Measurements from ENCODE around the gene LMNTD2.

LMNTD2 gene

DNA sequence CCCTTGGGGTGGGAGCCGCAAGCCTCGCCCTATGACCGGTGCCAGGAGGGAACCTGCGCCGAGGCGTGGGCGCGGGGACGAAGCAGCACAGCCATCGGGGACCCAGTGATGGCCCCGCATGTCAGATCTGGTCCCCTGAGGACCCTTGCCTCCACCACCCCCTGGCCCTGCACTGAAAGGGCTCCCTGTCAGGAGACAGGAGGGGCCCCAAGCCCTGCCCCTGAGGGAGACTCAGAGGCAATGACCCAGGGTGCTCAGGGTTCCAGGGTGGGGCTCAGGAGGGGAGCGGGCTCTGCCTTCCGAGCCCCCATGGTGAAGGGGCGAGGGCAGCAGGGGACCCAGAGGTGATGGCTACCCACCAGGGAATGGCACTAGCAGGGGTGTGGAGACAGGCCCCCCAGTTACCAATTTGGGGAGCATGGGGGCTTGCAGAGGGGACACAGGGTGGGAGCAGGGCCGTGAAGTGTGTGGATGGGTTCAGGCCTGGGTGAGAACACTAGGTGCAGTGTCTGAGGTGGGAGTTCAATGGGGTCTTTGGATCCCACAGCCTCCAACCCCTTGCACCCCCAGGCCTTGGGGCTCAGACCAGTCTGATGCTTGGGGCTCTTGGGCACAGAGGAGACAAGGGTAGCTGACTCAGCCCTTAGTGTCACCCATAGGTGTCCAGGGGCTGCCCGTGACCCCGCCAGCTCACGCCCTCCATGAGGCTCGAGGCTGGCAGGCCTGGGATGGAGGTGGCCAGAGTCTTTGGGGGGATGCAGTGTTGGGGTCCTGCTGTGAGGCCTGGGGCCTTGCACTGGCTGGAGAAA, 22.7 kb downstream of the LMNTD2 start:
- H3K36me3 ChIP-seq = peaks cover 7 to 8% (median 8%) of the 10 kb centered on the region in 3 donors
- TF ChIP-seq, protein P1, sequence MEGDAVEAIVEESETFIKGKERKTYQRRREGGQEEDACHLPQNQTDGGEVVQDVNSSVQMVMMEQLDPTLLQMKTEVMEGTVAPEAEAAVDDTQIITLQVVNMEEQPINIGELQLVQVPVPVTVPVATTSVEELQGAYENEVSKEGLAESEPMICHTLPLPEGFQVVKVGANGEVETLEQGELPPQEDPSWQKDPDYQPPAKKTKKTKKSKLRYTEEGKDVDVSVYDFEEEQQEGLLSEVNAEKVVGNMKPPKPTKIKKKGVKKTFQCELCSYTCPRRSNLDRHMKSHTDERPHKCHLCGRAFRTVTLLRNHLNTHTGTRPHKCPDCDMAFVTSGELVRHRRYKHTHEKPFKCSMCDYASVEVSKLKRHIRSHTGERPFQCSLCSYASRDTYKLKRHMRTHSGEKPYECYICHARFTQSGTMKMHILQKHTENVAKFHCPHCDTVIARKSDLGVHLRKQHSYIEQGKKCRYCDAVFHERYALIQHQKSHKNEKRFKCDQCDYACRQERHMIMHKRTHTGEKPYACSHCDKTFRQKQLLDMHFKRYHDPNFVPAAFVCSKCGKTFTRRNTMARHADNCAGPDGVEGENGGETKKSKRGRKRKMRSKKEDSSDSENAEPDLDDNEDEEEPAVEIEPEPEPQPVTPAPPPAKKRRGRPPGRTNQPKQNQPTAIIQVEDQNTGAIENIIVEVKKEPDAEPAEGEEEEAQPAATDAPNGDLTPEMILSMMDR (IDR thresholded peaks at IDR 0.05) = no peak
- peaks cover 3 to 44% (median 34%) of the 10 kb centered on the region in 4 donors for H3K4me1 ChIP-seq
- no peaks in the 10 kb centered on the region for H3K9me3 ChIP-seq
- DNase-seq = no peak
- peak overlapping the region; percentile 81 to 98 for H3K4me3 ChIP-seq
- intact Hi-C loops (cut with DNase I; ENCODE audit: low total_unique reads) = loop anchor here (10.0 kb wide), 1 partner anchor 233 kb away; the partner anchor contains the start of gene IFITM2
- peaks cover 0 to 11% of the 10 kb centered on the region in 2 donors for H3K27me3 ChIP-seq
- H3K27ac ChIP-seq = no peak overlapping the region

DNA sequence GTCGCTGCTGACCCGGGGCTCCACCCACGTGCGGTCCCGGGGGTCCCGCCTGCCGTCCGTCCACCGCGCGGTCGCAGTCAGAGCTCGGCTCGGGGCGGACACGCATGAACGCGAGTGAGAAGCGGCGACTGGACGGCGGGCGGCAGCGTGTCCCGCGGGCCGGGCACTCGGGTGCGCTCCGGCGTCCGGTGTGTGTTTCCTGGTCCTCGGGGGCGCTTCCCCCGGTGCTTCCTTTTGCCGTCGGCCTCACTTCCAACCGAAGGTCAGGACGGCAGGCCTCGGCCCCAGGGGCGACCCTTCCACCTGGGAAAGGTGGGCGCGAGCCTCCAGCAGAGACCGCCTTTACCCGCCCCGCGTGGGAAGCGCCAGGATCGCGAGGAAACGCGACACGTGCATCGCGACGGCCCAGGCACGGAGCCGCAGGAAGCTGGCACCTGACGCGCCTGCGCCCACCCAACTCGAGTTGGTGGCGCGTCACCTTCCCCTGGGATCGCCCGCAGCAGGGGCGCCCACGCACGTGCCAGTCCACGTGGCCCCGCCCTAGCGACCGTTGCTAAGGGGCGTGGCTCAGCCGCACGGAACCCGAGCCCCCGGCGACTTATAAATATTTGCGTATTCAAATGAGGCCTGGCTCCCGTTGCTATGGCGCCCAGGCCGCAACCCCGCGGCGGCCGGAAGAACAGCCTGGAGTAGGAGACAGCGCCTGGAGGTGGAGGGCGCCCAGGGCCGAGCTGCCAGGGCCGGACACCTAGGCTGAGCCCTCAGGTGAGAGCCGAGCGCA, 23.5 kb downstream of the LMNTD2 start, which contains the start of gene LRRC56:
Gene LRRC56 (plus strand): TSS at position 687 of the 781 bp plus-strand sequence. CDS start 3,158 bp downstream, outside the sequence.
- Histone ChIP-seq H3K27ac (peak within 1 kb of the TSS; percentile 17 to 72), H3K4me3 (peak within 1 kb of the TSS; percentile 81 to 98), H3K27me3 (peaks cover 0 to 11% of the 10 kb centered on the region in 2 donors), H3K36me3 (peaks cover 15 to 16% (median 16%) of the 10 kb centered on the region in 3 donors), H3K4me1 (peaks cover 3 to 44% (median 34%) of the 10 kb centered on the region in 4 donors), H3K9me3 (no peaks in the 10 kb centered on the region)
- peak; percentile 65 to 83 for DNase-seq
- intact Hi-C loops (cut with DNase I; ENCODE audit: low total_unique reads) = loop anchor here (10.0 kb wide), 1 partner anchor 232 kb away; the partner anchor contains the start of gene IFITM2
- TF ChIP-seq, protein P1 (IDR thresholded peaks at IDR 0.05) = no peak

DNA sequence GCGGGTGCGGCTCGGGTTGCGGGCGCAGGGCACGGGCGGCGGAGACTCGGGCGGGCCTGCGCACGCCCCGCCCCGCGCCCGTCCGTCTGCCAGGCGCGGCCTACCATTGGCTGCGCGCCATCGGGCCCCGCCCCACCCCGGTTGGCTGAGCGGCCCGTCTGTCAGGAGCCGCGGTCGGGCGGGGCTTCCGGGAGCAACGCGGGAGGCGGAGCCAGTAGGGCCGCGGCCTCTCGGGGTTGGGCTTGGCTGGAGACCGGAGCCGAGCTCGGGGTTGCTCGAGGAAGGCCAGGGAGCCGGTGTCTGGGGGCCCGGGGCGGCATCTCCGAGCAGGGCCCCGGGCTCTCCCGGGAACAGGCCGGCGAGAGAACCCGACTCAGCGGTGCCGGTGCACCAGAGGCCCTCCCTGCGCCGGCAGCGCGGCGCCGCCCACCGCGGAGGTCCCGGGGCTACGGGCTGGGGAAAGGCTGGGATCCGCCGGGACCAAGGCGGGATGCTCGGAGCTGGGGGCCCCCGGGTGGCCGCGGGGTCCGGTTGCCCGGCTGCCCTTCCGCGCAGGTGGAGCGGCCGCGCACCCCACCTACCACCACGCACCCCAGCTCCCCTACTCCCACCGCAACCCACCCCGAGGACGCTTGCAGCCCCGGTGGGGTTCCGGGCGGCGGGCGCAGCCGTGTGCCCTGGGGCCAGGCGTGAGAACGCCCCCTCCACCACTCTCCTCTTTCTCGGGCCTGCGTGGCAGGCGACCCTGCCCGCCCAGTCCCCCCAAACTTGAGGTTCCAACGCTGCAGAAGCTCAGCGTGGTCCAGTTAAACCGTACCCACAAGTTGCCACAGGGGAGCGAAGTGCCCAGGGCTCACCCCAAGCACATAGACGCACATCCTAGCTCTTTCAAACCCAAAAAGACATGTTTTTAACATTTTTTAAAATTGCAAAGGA, 24.8 kb downstream of the LMNTD2 start, which contains the start of gene HRAS:
Gene HRAS (minus strand): TSS at position 58 of the 936 bp plus-strand sequence.
- intact Hi-C loops (cut with DNase I; ENCODE audit: low total_unique reads) = loop anchor here (10.0 kb wide), 1 partner anchor 231 kb away; the partner anchor contains the start of gene IFITM2
- peak; percentile 91 to 97 for DNase-seq
- H3K4me3 ChIP-seq = peak within 1 kb of the TSS; percentile 81 to 98
- H3K4me1 ChIP-seq = peaks cover 3 to 44% (median 34%) of the 10 kb centered on the region in 4 donors
- peak within 1 kb of the TSS; percentile 76 to 78 for H3K27ac ChIP-seq
- TF ChIP-seq, protein P1 (IDR thresholded peaks at IDR 0.05) = no peak
- H3K9me3 ChIP-seq = no peaks in the 10 kb centered on the region
- H3K27me3 ChIP-seq = peaks cover 0 to 11% of the 10 kb centered on the region in 2 donors
- peaks cover 22 to 29% (median 24%) of the 10 kb centered on the region in 3 donors for H3K36me3 ChIP-seq

DNA sequence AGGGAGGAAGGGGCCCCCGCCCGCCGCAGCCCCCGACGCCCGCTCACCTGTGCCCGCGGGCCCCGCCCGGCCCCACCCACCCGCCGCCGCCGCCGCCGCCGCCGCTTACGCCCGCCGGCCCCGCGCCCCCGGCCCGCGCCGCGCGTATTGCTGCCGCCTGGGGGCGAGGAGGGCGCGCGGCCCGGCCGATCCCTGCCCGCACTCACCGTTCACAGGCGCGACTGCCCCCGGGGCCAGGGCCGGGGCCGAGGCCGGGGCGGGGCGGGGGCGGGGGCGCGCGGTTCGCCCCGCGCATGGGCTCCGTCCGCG, 25.4 kb downstream of the LMNTD2 start:
- DNase-seq = no peak
- H3K4me1 ChIP-seq = peaks cover 3 to 44% (median 34%) of the 10 kb centered on the region in 4 donors
- peaks cover 0 to 11% of the 10 kb centered on the region in 2 donors for H3K27me3 ChIP-seq
- H3K9me3 ChIP-seq = no peaks in the 10 kb centered on the region
- H3K27ac ChIP-seq = peak overlapping the region; percentile 76 to 78
- TF ChIP-seq, protein P1 (IDR thresholded peaks at IDR 0.05) = no peak
- intact Hi-C loops (cut with DNase I; ENCODE audit: low total_unique reads) = loop anchor here (10.0 kb wide), 1 partner anchor 230 kb away; the partner anchor contains the start of gene IFITM2
- H3K36me3 ChIP-seq = peaks cover 22 to 32% (median 24%) of the 10 kb centered on the region in 3 donors
- H3K4me3 ChIP-seq = peak overlapping the region; percentile 81 to 98

All from tibial artery (tissue), 4 donors.